HepG2 (cell line): Measurements from ENCODE around the gene RAPGEF2.

Experiments used
- GABPA ChIP-seq, 2 experiments: IDR thresholded peaks; 2 replicates each; pipeline ENCODE4 v1.6.1; 2011 to 2016; ENCODE audit warnings: low read depth in 2 of 2, low read length in 1 of 2, missing biosample characterization in 1 of 2, missing genetic modification characterization in 1 of 2
- XRCC5 ChIP-seq: fragments of 200-400 bp; formaldehyde crosslinking; optimal IDR thresholded peaks from 2 replicates; pipeline ENCODE3; 2017; ENCODE audit warnings: mild to moderate bottlenecking, low read length

GRCh38 chr4:159126716-159127115, 23.8 kb downstream of the RAPGEF2 start:
- no peak for TF ChIP-seq GABPA (IDR thresholded peaks at IDR 0.05; ENCODE audit: low read depth, low read length)
- no peak for TF ChIP-seq GABPA (CRISPR knock-in tag; IDR thresholded peaks at IDR 0.05; ENCODE audit: low read depth)
- no peak for TF ChIP-seq XRCC5
